GM18526 (cell line): ENCODE measurements around the gene GABRB2.

Experiments used
- POLR2A ChIP-seq: IDR thresholded peaks from 3 replicates; pipeline ENCODE4 v1.6.1; 2011; ENCODE audit not compliant: insufficient read length; ENCODE audit errors: extremely low read depth

GABRB2 gene

GRCh38 chr5:161376034-161376433 lies 170.5 kb downstream of the GABRB2 start:
- TF ChIP-seq POLR2A: no peak

DNA sequence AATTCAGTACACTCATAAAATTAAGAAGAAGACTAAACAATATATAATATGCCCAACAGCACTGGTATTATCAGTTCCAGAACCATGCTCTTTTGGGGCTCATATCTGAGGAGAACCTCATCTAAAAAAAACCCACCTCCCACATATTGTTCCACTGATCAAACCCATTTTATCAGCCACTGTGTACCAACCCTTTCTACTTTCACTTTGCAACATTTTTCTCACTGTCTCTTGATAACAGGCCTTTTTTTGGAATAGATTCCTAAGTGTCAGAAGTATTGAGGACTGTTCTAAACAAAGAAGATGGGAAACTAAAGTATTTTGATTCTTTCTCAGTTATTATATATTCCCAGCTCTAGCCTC lies 173.2 kb downstream of the GABRB2 start:
- TF ChIP-seq POLR2A: no peak

DNA sequence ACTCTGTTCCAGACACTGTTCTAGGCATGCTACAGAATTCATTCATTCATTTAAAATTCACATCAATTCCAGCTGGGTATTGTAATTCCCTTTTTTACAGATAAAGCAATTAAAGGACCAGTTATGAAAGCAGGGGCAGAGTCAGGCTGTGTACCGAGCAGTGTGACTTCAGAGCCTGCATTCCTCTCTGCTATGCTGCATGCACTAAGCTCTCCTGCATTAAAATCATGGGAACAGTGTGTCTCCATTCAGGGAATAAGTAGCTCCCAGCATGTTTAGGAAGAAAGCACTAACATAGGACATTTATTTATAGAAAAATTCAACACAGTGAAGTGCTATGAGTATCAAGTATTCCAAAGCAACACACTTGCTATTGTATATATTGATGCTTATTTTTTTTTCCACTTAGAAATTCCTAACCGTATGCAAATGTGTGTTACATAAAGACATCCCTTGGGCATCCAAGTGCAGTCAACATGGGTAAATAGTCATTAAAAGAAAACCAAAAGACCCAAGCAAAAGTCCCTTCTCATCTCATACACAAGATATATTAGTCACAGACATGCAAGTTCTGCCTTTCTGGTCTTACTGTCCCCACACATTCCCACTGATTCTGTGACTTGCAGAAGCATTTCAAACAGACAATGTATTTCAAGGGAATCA lies 173.7 kb downstream of the GABRB2 start:
- TF ChIP-seq POLR2A: no peak

GRCh38 chr5:161369022-161369421 lies 177.5 kb downstream of the GABRB2 start:
- TF ChIP-seq POLR2A: no peak

DNA sequence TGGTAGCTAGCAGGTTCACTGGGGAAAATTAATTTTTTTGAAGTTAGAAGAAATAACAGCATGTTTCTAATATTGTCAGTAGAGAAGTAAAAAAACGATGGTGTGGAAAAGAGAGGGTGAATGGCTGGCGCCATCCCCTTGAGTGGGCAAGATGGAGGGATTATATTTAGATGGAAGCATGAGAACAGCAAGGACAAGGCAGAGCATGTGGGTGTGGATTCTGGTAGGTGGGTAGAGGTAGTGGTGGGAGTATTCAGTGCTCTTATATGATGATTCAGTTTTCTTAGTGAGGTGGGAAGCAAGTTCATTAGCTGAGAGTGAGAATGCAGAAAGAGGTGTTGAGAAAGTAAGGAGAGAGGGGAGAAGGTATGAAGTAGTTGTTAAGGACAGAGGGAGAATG lies 188.1 kb downstream of the GABRB2 start:
- TF ChIP-seq POLR2A: no peak

DNA sequence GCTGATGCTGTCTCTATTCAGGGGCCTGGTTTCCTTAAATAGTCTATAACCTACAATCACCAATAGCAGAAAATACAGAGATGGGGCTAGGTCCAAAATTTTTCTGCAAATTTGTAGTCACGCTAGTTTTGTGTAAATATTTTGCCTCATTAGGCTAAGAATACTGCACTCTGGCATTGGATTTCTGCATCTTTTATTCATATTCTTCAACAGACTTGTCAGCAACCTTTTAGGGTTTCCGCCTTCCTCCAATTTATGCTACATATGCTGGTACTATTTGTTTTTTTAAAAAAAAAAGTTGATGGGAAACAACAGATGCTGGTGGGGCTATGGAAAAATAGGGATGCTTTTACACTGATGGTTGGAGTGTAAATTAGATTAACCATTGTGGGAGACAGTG lies 202.3 kb downstream of the GABRB2 start:
- no peak for TF ChIP-seq POLR2A

DNA sequence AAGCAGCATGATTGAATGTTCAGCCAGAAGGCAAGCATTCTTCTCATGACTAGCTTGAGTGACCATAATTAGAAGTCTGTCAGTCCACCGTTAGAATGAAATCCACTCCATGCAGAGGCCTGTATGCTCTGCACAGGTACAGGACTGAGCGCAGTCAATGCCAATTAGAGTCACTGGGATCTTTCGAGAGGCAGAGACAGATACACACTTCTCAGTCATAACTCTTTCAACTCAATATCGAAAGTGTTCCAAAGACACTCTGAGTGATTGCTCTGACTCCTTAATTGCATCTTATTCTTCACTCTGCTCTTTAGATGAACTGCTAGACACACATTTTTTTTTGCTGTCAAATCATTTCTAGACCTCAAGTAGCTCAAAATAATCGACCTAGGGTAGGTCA lies 203.6 kb downstream of the GABRB2 start:
- no peak for TF ChIP-seq POLR2A

- no peak for TF ChIP-seq POLR2A
Observed at GRCh38 chr5:161340012-161340411, 206.5 kb downstream of the GABRB2 start.

- no peak for TF ChIP-seq POLR2A
Observed at GRCh38 chr5:161333194-161333880, 213.2 kb downstream of the GABRB2 start.

DNA sequence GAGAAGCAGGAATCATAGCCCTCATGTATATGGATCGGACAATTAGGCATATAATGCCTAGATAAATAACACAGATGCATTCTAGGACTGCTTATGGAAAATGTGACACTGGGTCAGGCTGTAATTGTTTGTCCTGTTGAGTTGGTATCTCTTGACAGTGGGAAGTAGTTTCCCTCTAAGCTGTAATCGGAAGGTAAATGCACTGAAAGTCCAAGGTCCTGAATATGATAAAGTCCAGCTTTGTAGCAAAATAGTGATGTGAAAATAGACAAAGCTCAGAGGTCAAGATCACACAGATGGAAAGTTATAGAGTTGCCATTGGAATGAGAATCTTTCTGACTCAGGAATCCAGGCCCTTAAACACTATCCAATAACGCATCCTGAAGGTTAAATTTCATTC lies 214.2 kb downstream of the GABRB2 start:
- TF ChIP-seq POLR2A: no peak

GRCh38 chr5:161314033-161314432 lies 232.5 kb downstream of the GABRB2 start:
- TF ChIP-seq POLR2A: no peak

- no peak for TF ChIP-seq POLR2A
Observed at GRCh38 chr5:161312882-161313281, 233.6 kb downstream of the GABRB2 start.

- no peak for TF ChIP-seq POLR2A
Observed at GRCh38 chr5:161311965-161312364, 234.6 kb downstream of the GABRB2 start.

DNA sequence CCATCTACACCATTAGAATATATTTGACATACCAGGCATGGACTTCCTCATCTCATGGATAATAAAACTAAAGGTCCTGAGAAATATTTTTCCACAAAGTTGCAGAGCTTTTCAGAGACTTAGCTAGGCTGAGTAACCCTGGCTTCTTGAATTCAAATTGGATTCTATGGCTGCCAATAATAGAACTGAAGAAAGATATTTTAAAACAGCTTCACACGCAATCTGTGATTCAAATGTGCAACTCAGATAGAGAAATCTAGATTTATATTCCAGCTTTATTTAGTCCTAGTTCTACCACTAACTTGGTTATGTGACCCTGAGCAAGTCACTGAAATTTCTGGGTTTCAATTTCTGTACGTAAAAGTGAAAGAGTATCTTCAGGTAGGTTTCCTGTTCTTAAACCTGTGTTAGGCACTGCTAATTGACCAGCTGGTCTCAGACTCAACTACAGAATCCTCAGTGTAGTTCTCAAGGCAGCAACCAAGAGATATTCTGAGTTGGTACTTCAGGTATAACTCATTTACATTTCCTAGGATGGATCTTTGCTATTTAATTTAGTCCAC lies 235.3 kb downstream of the GABRB2 start:
- TF ChIP-seq POLR2A: no peak

GRCh38 chr5:161306351-161306995 lies 240.1 kb downstream of the GABRB2 start:
- TF ChIP-seq POLR2A: no peak

GRCh38 chr5:161305601-161306000 lies 240.9 kb downstream of the GABRB2 start:
- no peak for TF ChIP-seq POLR2A
